Osteoblast (primary cell): ENCODE measurements around the gene P2RX3. TPM values are rescaled to one million over a fixed set of nuclear protein-coding genes. Genes with fewer than 3 reads are reported as not detected.

Experiments used
- DNase-seq: peaks from one replicate; pipeline ENCODE4 v3.0.0; 2011; ENCODE audit warnings: low spot score, mixed read lengths; ENCODE audit not compliant: insufficient read length; ENCODE audit errors: missing footprints
- H2AFZ ChIP-seq: 2 replicates; pipeline ENCODE4 v1.6.0; 2011; ENCODE audit warnings: mild to moderate bottlenecking, low read length
- H3K27ac ChIP-seq: 2 replicates; pipeline ENCODE4 v1.5.1; 2011; ENCODE audit warnings: mild to moderate bottlenecking, low read depth, low read length, moderate library complexity
- H3K27me3 ChIP-seq: 2 replicates; pipeline ENCODE4 v1.6.0; 2012; ENCODE audit warnings: mild to moderate bottlenecking, control low read depth, inconsistent platforms, low read length, moderate library complexity; ENCODE audit not compliant: insufficient read depth
- H3K36me3 ChIP-seq: 2 replicates; pipeline ENCODE4 v1.5.1; 2011; ENCODE audit warnings: mild to moderate bottlenecking, low read length, control low read depth, moderate library complexity; ENCODE audit not compliant: insufficient read depth
- H3K4me1 ChIP-seq: 2 replicates; pipeline ENCODE4 v1.5.1; 2011; ENCODE audit warnings: mild to moderate bottlenecking, low read length, control low read depth, moderate library complexity; ENCODE audit not compliant: insufficient read depth
- H3K4me2 ChIP-seq: 2 replicates; pipeline ENCODE4 v1.6.0; 2011; ENCODE audit warnings: mild to moderate bottlenecking, low read length; ENCODE audit not compliant: insufficient read depth
- H3K4me3 ChIP-seq: fragments of 200-600 bp; sonication (generic); 3 replicates; pipeline ENCODE4 v1.5.1; 2012; ENCODE audit warnings: mild to moderate bottlenecking, low read length, inconsistent platforms; ENCODE audit not compliant: insufficient read depth
- H3K79me2 ChIP-seq: 2 replicates; pipeline ENCODE4 v1.6.0; 2012; ENCODE audit warnings: mild to moderate bottlenecking, low read length, control low read depth, inconsistent platforms; ENCODE audit not compliant: insufficient read depth
- H3K9me3 ChIP-seq: 2 replicates; pipeline ENCODE4 v1.5.1; 2011; ENCODE audit warnings: low read depth, low read length, control low read depth
- H4K20me1 ChIP-seq: 2 replicates; pipeline ENCODE4 v1.6.0; 2012; ENCODE audit warnings: mild to moderate bottlenecking, low read length, control low read depth; ENCODE audit not compliant: insufficient read depth
- total RNA-seq: library from RNA; depleted of rRNA; stranded (reverse); fragments of >200 nt; gene quantifications from 2 replicates; pipeline ENCODE4 v1.2.3, GENCODE V29; 2012
- TF ChIP-seq, protein P1 (sequence below): IDR thresholded peaks from 2 replicates; pipeline ENCODE4 v1.5.1; 2011; ENCODE audit warnings: mild to moderate bottlenecking, low read depth, low read length, moderate library complexity; ENCODE audit errors: extremely low read depth

P2RX3 gene
- total RNA-seq, 1 donor = not detected

DNA sequence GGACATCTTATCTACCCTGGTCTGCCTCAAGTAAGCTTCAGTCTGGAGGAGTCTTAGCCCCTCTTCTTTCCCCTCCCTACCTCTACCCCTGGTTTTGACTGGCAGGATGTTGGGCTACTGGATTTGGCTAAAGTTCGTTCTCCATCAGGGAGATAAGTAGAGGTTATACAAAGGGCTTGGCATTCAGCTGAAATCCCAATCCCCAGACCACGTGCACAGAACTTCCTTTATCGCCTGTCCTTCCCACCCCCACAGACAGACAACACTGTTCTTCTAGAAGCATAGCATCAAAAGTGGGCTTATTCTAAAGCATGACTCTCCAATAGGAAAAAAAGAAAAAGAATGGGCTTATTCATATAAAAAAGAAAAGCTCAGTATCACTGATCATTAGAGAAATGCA is 35.0 kb downstream of the P2RX3 start:
- no peak overlapping the region for H3K27ac ChIP-seq
- no peaks in the 10 kb centered on the region for H4K20me1 ChIP-seq
- peaks cover 6% of the 10 kb centered on the region for H3K4me1 ChIP-seq
- no peaks in the 10 kb centered on the region for H3K36me3 ChIP-seq
- H3K79me2 ChIP-seq = no peaks in the 10 kb centered on the region
- H2AFZ ChIP-seq = no peak overlapping the region
- no peak overlapping the region for H3K4me2 ChIP-seq
- no peaks in the 10 kb centered on the region for H3K9me3 ChIP-seq
- no peaks in the 10 kb centered on the region for H3K27me3 ChIP-seq
- TF ChIP-seq, protein P1, sequence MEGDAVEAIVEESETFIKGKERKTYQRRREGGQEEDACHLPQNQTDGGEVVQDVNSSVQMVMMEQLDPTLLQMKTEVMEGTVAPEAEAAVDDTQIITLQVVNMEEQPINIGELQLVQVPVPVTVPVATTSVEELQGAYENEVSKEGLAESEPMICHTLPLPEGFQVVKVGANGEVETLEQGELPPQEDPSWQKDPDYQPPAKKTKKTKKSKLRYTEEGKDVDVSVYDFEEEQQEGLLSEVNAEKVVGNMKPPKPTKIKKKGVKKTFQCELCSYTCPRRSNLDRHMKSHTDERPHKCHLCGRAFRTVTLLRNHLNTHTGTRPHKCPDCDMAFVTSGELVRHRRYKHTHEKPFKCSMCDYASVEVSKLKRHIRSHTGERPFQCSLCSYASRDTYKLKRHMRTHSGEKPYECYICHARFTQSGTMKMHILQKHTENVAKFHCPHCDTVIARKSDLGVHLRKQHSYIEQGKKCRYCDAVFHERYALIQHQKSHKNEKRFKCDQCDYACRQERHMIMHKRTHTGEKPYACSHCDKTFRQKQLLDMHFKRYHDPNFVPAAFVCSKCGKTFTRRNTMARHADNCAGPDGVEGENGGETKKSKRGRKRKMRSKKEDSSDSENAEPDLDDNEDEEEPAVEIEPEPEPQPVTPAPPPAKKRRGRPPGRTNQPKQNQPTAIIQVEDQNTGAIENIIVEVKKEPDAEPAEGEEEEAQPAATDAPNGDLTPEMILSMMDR = no peak
- H3K4me3 ChIP-seq = no peak overlapping the region
- DNase-seq = no peak

DNA sequence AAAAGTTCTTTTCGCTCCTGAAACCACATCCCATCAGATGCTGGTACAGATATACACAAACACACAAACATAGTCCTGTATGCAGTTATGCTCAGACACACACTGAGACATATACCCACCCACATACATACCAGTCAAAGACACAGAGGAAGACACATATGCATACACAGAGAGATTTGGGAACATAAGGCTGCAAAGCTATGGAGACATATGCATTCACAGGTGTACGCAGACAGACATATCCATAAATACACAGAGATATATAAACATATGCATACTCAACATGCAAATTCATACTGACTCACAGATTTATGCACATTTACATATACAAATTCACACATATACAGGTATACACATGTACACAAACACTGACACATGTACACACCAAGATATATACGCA is 36.8 kb downstream of the P2RX3 start:
- Histone ChIP-seq H3K4me3 (no peak overlapping the region), H3K9me3 (no peaks in the 10 kb centered on the region), H3K4me1 (peaks cover 5% of the 10 kb centered on the region), H3K27ac (no peak overlapping the region), H3K27me3 (no peaks in the 10 kb centered on the region), H2AFZ (no peak overlapping the region), H3K4me2 (no peak overlapping the region), H3K79me2 (no peaks in the 10 kb centered on the region), H4K20me1 (no peaks in the 10 kb centered on the region), H3K36me3 (no peaks in the 10 kb centered on the region)
- no peak for DNase-seq
- TF ChIP-seq, protein P1 = no peak

DNA sequence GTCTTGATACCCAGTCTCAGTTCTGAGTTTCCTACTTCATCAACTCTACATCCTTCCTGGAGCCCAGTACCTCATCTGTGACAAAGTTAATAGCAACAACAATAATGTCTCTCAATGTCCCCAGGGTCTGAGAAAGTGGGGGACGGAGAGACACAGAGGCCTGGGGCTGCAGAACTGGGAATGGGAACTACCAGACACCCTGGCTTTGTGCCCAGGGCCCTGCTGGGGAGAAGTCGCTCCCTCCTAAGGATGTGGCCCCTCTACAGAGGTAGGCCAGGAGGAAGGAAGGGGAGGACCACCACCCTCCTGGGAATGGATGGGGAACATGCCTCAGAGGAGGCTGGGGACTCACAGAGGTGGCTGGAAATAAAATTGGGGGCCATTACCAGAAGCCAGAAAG is 37.3 kb downstream of the P2RX3 start:
- Histone ChIP-seq H3K4me3 (no peak overlapping the region), H3K4me1 (peaks cover under 1% of the 10 kb centered on the region), H3K9me3 (no peaks in the 10 kb centered on the region), H4K20me1 (no peaks in the 10 kb centered on the region), H3K79me2 (no peaks in the 10 kb centered on the region), H3K27ac (no peak overlapping the region), H2AFZ (no peak overlapping the region), H3K27me3 (no peaks in the 10 kb centered on the region), H3K4me2 (no peak overlapping the region), H3K36me3 (no peaks in the 10 kb centered on the region)
- TF ChIP-seq, protein P1 = no peak
- no peak for DNase-seq

DNA sequence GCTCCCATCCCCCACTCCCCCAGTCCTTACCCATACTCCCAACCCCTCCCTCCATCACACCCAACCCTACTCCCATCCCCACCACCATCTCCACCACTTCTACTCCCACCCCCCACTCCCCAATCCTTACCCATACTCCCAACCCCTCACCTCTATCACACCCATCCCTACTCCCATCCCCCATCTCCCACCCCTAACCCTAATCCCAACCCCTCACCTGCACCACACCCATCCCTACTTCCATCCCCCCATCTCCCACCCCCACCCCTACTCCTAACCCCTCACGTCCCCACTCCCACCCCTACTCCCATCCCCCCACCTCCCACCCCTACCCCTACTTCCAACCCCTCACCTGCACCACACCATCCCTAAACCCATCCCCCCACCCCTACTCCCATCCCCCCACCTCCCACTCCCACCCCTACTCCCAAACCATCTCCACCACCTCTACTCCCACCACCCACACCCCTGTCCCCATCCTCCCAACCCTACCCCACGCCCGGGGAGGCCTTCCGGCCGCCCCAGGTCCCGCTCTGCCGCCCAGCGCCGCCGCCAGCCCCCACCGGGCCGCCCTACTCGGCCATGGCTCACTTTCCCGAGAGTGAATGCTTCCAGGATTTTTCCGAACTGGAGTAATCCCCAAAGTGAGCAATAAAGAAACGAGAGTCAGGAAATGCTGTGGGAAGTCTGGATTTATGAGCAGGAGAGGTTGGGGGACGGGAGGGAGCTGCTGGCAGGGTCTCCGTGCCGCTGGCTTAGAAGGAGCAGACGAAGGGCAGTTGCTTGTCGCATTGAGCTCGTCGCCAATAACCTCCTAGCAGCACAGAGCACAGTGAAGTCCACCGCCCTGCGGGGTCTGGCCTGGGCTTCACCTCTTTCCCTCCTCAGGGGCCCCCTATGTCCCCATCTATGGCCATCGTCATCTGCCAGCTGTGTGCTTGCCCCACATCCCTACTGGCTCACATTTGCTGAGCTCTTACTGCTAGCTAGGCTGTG is 38.2 kb downstream of the P2RX3 start:
- no peak overlapping the region for H3K27ac ChIP-seq
- no peaks in the 10 kb centered on the region for H3K9me3 ChIP-seq
- DNase-seq = no peak
- no peak overlapping the region for H3K4me2 ChIP-seq
- no peaks in the 10 kb centered on the region for H3K36me3 ChIP-seq
- no peak overlapping the region for H3K4me3 ChIP-seq
- no peaks in the 10 kb centered on the region for H4K20me1 ChIP-seq
- no peaks in the 10 kb centered on the region for H3K27me3 ChIP-seq
- H3K79me2 ChIP-seq = no peaks in the 10 kb centered on the region
- H3K4me1 ChIP-seq = no peaks in the 10 kb centered on the region
- no peak overlapping the region for H2AFZ ChIP-seq
- TF ChIP-seq, protein P1 = no peak
